Activated T-cell treated with anti-CD3 and anti-CD28 coated beads, Interleukin-2, amount 50 U/mL, for 4 hours (primary cell): Measurements from ENCODE around the gene POTEC. TPM values are rescaled to one million over a fixed set of nuclear protein-coding genes. Genes with fewer than 3 reads are reported as not detected.
"Not testable (repeated sequence)": the region's sequence is repeated elsewhere in the genome, so short reads cannot be mapped to it uniquely, and the experiment has no call there.

Source experiments
- ATAC-seq, 2 donors: fragments of 200-7000 bp; cut with Tn5 transposase; one replicate each; pipeline ENCODE4 v1.10.0; 2021
- DNase-seq: peaks from one replicate; pipeline ENCODE4 v3.0.0-alpha.2; 2020
- H3K27me3 Mint-ChIP-seq: one replicate; pipeline ENCODE4 v1.8.0; 2021; ENCODE audit warnings: low read depth, mixed read lengths
- H3K36me3 Mint-ChIP-seq: one replicate; pipeline ENCODE4 v1.8.0; 2022; ENCODE audit warnings: mixed read lengths; ENCODE audit not compliant: insufficient read depth
- H3K4me1 Mint-ChIP-seq: one replicate; pipeline ENCODE4 v1.8.0; 2021; ENCODE audit warnings: low read depth, mixed read lengths
- H3K4me3 Mint-ChIP-seq: one replicate; pipeline ENCODE4 v1.8.0; 2021; ENCODE audit warnings: mild to moderate bottlenecking, moderate library complexity, mixed read lengths
- H3K9me3 Mint-ChIP-seq: one replicate; pipeline ENCODE4 v1.8.0; 2021; ENCODE audit warnings: mixed read lengths
- total RNA-seq, 3 donors: library from RNA; stranded (reverse); gene quantifications; one replicate each; pipeline ENCODE4 v1.2.1, GENCODE V29; 2021

The POTEC gene
- total RNA-seq, result not detected

DNA sequence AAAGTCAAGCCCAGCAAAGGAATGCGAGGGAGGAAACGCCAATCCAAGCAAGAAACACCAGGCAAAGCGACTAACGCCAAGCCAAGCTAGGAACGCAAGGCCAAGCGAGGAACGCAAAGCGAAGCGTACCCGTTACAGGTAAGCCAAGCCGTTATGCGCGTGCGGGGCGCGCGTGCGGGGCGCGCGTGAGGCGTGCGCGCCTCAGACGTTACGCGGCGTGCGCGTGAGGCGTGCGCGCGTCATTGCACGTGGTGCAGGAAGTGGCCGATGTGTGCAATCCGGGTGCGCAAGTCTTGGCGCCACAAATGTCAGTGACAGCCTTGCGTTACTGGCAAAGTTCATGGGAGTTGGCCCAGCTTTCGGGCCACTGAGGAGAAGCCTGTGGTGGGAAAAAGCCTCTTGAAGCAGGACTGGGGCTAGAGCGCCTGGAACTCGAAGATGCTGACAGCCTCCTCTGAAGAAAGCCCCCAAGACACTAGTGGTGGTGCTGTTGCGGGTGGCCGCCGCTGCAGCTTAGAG lies at the start of gene POTEC:
TSS of gene POTEC (minus strand) at position 155 of the 519 bp plus-strand sequence. CDS start 454 bp downstream, outside the sequence.
- not testable (repeated sequence) for ATAC-seq, H3K9me3 Mint-ChIP-seq, H3K4me1 Mint-ChIP-seq, H3K36me3 Mint-ChIP-seq, H3K4me3 Mint-ChIP-seq, H3K27me3 Mint-ChIP-seq, DNase-seq

DNA sequence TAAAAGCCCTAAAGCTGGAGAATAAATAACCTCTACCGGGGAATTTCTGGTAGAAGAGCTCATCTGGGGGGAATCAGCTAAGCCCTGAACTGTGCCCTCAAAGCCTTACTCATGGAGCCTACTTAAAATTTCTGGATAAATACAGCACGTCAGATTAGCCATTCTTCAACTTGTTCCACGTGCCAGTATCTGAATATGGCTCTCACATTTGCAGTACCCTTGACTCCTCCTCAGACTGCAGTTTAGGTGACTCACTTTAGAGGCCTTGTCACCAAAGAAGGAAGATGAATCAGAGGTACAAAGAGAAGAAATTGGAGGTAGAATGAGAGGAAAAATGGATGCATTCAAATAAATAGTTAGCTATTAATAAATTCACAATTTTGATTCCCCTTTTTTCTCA lies 34.6 kb upstream of the POTEC start:
- no peak for ATAC-seq
- H3K4me1 Mint-ChIP-seq, result no peaks in the 10 kb centered on the region
- DNase-seq, result no peak
- H3K36me3 Mint-ChIP-seq, result no peaks in the 10 kb centered on the region
- no peak overlapping the region for H3K4me3 Mint-ChIP-seq
- H3K27me3 Mint-ChIP-seq, result no peaks in the 10 kb centered on the region
- H3K9me3 Mint-ChIP-seq, result no peaks in the 10 kb centered on the region

DNA sequence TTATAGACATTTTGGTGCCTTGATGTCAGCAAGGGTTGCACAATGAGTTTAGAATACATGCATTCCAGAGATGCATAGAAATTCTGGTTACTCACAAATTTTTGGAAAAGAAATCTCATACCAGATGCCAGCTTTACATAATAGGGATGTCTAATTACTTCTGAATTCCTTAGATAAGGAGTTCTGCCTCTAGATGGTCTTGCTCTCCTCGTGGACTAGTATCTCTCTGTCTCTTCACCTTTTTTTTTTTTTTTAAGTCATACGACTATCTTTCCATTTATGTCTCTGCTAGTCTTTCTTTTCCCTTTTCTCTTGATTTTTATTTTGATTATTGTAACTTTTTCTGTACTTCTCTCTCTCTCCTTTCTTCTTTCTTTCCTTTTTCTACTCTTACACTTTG lies 16.1 kb upstream of the POTEC start:
- ATAC-seq, H3K9me3 Mint-ChIP-seq, H3K4me1 Mint-ChIP-seq, DNase-seq, H3K27me3 Mint-ChIP-seq, H3K4me3 Mint-ChIP-seq, H3K36me3 Mint-ChIP-seq: not testable (repeated sequence)

DNA sequence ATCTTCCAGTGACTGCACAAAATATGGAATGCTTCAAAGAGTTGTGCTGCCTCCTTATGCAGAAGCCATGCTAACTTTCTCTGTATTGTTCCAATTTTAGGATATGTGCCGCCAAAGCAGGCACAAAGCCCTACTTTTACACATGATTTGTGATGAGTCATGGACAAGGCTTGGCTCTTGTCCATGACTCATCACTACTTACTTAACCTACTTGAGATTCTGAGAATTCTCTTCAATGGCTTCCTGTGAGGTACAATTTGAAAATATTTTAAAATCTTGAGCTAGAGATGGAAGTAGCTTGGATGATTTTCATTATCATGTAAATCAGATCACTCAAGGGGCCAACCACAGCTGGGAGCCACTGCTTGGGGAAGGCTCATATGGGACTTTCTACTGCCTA lies 11.7 kb downstream of the POTEC start:
- not testable (repeated sequence) for H3K27me3 Mint-ChIP-seq, ATAC-seq, H3K9me3 Mint-ChIP-seq, H3K4me1 Mint-ChIP-seq, DNase-seq, H3K36me3 Mint-ChIP-seq, H3K4me3 Mint-ChIP-seq

DNA sequence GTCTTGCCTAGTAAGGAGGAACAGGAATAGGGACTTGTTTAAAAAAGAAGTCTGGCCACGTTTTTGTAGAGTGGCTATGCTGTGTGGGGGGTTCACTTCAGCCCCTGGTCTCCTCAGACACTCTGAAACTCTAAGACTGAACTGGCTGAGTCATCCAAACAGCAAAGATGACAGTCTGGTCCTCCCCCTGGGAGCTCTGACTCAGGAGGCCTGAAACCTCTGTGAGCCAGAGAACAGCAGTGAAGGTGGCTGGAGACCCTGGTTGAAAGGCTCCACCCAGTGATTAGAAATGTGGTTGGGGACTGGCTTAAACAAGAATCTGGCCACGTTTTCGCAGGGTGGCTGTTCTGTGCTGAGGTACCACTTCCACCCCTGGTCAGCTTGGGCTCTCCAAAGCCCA lies 32.7 kb downstream of the POTEC start:
- H3K9me3 Mint-ChIP-seq, DNase-seq, H3K4me3 Mint-ChIP-seq, H3K27me3 Mint-ChIP-seq, H3K4me1 Mint-ChIP-seq, H3K36me3 Mint-ChIP-seq: not testable (repeated sequence)
- ATAC-seq, result peak; percentile 40 to 41

DNA sequence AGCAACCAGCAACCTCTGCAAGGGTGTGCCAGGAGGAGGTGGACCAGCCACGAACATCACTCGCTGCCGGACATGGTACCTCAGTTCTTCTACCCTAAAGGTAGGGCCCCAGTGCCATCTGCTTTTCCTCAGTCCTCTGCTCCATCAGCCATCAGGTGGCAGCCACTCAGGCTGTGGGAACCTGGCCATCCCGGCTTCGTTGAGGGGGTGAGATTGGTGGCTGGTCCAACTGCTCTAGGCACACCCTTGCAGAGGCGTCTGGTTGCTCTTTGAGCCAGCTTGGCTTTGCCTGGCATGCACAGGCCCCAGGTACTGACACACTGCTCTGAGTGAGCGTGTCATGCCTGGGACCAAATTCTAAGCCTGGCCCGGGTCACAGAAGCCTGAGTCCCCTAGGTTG lies 39.7 kb downstream of the POTEC start:
- not testable (repeated sequence) for H3K36me3 Mint-ChIP-seq, ATAC-seq, H3K4me1 Mint-ChIP-seq, H3K4me3 Mint-ChIP-seq, H3K9me3 Mint-ChIP-seq, DNase-seq, H3K27me3 Mint-ChIP-seq

DNA sequence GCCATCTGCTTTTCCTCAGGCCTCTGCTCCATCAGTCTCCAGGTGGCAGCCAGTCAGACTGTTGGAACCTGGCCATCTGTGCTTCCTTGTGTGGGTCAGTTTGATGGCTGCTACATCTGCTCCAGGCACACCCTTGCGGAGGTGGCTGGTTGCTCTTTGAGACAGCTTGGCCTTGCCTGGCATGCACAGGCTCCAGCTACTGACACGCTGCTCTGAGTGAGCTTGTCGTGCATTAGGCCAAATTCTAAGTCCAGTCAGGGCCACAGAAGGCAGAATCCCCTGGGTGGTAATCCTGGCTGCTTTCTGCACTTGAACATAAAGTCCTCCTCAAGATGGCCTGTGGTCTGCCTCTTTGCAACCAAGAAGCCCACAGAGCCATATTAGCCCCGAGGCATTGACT lies 41.5 kb downstream of the POTEC start:
- not testable (repeated sequence) for DNase-seq, H3K4me3 Mint-ChIP-seq, H3K4me1 Mint-ChIP-seq, H3K36me3 Mint-ChIP-seq, H3K9me3 Mint-ChIP-seq, H3K27me3 Mint-ChIP-seq, ATAC-seq

DNA sequence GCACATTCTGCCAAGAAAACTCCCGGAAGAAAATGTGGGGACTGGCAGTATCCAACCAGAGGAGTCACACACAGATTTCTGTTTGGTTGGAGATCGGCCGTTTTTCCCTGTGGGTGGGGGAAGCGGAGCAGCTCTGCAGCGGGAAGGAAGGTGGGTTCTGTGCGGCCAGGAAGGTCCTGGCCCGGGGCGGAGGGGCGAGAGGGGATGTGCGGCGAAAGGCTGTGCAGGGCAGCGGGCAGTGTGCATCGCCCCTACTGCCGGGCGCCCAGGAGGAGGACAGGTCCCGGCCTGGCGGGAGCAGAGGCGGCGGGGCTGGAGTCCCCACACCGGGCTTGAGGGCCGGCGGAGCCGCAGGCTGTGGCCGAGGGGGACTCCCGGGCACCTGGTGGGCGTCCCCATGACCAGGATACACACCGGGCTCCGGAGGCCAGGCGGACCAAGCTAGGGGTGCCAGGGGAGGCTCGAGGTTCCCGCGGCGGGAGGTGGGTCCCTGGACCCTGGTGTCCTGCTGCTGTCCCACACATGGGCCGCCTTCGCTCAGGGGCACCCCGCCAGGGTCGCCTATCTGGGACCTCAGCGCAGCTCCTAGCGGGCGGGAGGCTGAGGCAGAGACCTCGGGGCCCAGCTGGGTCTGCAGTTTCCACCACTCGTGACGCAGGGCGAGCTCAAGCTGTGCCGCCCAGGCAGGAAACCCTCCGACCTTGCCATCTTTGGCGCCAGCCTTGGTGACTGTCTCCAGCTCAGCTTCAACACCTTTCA lies 54.0 kb downstream of the POTEC start:
- H3K36me3 Mint-ChIP-seq, H3K4me3 Mint-ChIP-seq, ATAC-seq, DNase-seq, H3K4me1 Mint-ChIP-seq, H3K9me3 Mint-ChIP-seq, H3K27me3 Mint-ChIP-seq: not testable (repeated sequence)

DNA sequence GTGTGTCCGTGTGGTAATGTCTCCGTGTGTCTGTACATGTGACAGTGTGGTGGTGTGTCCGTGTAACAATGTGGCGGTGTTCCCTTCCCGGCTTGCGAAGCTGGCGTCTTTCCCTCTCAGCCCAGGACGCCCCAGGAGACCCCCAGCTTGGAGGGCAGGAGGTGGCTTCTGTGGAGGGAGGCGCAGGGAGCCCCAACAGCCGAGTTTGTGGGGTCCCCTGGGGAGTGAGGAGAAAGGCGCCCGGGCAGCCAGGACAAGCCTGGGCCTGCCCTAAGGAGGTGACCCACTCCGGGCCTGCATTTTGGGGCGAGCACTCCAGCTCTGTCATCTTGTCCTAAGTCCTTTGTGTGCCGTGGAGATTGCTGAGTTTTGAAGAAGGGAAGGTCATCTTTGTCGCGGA lies 54.6 kb downstream of the POTEC start:
- H3K9me3 Mint-ChIP-seq, H3K4me3 Mint-ChIP-seq, H3K27me3 Mint-ChIP-seq, H3K4me1 Mint-ChIP-seq, H3K36me3 Mint-ChIP-seq, ATAC-seq, DNase-seq: not testable (repeated sequence)

DNA sequence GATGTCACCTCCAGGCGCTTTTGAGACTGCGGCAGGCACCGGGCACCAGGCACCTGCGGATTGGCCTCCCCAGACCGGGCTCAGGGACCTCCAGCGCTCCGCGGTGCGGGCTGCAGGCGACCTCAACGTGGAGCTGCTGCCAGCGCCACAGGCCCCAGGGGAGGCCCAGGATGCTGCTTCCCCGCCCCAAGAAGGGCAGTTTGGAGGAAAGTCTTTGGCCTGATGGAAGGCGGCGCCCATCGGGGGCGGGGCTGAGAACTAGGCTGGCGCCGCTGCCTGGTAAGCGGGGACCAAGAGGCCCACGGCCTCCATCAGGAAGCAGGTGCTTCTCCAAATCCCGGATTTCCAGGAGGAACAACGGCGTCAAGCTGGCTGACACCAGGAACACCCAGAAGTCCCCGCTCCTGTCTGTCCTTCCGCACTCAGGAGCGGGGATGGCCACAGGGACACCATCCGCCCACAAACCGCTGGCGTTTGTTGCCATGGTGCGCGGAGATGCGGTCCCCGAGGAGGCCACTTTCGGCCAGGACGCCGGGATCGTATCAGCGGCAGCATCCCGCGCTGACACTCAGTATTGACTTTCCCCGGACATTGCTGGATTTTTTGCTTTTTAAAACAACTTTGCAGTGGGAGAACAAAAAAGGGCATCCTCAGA lies 56.3 kb downstream of the POTEC start:
- not testable (repeated sequence) for DNase-seq, H3K4me3 Mint-ChIP-seq, ATAC-seq, H3K9me3 Mint-ChIP-seq, H3K27me3 Mint-ChIP-seq, H3K36me3 Mint-ChIP-seq, H3K4me1 Mint-ChIP-seq

DNA sequence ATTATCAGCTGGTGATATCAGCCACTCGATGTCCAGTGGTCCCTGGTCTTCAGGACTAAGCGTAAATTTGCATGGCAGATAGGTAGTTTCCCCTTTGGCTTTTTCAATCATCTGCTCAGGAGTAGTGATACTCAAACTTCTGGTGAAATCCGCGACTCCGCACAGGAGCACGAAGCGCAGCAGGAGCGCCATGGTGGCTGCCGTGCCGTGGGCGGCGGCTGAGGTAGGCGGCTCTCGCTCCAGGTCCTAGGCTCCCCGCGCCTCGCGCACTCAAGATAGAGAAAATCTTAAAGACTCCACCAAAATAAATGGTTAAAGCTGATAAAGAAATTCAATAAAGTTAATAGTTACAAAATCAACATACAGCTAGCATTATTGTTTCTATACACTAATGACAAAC lies 64.3 kb downstream of the POTEC start:
- H3K9me3 Mint-ChIP-seq, H3K27me3 Mint-ChIP-seq, ATAC-seq, H3K36me3 Mint-ChIP-seq, H3K4me1 Mint-ChIP-seq, DNase-seq, H3K4me3 Mint-ChIP-seq: not testable (repeated sequence)

DNA sequence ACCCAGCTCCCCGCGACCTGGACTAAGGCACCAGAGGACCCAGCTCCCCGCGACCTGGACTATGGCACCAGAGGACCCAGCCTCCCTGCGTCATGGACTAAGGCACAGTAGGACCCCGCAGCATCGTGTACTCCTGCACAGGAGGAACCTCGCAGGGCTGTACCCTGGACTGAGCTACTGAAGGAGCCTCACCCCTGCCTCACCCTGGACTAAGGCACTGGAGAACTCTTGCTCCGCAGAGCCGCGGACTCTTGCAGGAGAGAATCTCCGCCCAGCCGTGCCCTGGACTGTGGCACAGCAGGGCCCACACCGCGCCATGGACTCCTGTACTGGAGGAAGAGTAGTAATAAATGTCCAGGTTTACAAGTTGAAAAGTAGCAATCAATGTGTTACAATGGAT lies 67.9 kb downstream of the POTEC start:
- not testable (repeated sequence) for H3K9me3 Mint-ChIP-seq, H3K4me3 Mint-ChIP-seq, H3K36me3 Mint-ChIP-seq, ATAC-seq, H3K4me1 Mint-ChIP-seq, H3K27me3 Mint-ChIP-seq, DNase-seq

DNA sequence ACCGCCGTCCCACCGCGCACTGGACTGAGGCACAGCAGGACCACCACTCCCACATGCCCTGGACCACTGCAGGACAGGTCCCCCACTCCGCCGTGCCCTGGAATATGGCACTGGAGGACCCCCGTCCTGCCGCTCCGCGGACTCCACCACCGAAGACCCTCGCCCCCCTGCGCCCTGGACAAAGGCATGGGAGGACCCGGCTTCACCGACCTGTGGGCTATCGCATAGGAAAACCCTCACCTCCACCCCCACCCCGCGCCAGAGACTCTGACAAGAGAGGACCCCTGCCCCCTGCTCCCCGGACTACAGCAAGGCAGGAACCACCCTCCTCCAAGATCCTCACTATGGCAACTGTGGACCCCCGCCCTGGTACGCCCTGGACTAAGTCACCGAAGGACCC lies 68.6 kb downstream of the POTEC start:
- H3K4me1 Mint-ChIP-seq, H3K27me3 Mint-ChIP-seq, H3K36me3 Mint-ChIP-seq, H3K4me3 Mint-ChIP-seq, ATAC-seq, H3K9me3 Mint-ChIP-seq, DNase-seq: not testable (repeated sequence)

DNA sequence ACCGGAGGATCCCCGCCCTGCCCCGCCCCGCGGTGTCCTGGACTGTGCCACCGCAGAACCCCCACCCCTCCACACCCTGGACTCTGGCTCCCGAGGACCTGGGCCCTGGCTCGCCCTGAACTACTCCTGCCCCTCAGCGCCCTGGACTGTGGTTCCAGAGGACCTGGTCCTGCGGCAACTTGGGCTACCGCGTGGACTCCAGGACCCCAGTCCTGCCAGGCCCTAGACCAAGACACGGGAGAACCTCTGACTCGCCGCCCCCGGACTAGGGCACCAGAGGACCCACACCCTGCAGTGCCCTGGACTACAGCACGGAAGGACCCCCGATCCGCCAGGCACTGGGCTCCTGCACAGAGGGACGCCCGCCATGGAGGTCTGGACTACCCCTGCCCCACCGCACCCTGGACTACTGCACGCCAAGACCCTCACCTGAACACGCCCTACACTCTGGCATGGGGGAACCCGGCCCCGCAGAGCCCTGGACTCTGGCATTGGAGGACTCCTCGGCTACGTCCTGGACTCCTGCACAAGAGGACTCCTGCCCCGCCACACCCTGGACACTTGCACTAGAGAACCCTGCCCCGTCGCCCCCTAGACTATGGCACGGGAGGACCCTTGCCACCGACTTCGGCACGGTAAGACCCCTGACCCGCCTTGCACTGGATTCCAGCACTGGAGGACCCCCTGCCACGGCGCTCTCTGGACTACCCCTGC lies 69.2 kb downstream of the POTEC start:
- ATAC-seq, H3K36me3 Mint-ChIP-seq, DNase-seq, H3K4me3 Mint-ChIP-seq, H3K4me1 Mint-ChIP-seq, H3K9me3 Mint-ChIP-seq, H3K27me3 Mint-ChIP-seq: not testable (repeated sequence)
